Measurements from ENCODE around the gene RGS3.

RGS3 gene

GRCh38 chr9:113588242-113588810 lies 124.8 kb downstream of the RGS3 start:
- no peak overlapping the region for H3K4me3 Mint-ChIP-seq
- H3K36me3 Mint-ChIP-seq (ENCODE audit: low read depth): peaks cover 48% of the 10 kb centered on the region
- H3K4me1 Mint-ChIP-seq (ENCODE audit: low read depth): peaks cover 76% of the 10 kb centered on the region
- H3K9me3 Mint-ChIP-seq: no peaks in the 10 kb centered on the region
- H3K27ac Mint-ChIP-seq: peak overlapping the region; percentile 57
- H3K27me3 Mint-ChIP-seq: no peaks in the 10 kb centered on the region

DNA sequence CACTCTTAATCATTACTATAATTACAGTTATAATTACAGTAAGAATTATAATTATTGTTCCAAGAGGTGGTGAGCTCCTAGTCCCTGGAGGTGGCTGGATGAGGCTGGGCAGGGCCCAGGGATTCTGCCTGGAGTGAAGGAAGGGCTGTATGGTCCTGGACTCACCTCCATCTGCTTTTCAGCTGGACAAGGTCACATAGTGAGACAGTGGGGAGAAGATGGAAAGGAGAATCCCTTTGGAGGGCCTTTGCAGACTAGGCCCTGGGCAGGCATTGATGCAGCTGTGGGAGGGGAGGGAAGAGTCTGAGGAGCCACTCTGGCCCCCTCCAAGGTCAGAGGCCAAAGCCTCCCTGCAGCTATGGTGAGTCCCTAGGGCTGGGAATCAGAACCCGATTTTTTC lies 125.4 kb downstream of the RGS3 start:
- Mint-ChIP-seq H3K9me3 (no peaks in the 10 kb centered on the region), H3K4me1 (ENCODE audit: low read depth) (peaks cover 78% of the 10 kb centered on the region), H3K36me3 (ENCODE audit: low read depth) (peaks cover 44% of the 10 kb centered on the region), H3K27ac (no peak overlapping the region), H3K4me3 (no peak overlapping the region), H3K27me3 (no peaks in the 10 kb centered on the region)

GRCh38 chr9:113589407-113589806 lies 125.9 kb downstream of the RGS3 start:
- peaks cover 40% of the 10 kb centered on the region for H3K36me3 Mint-ChIP-seq (ENCODE audit: low read depth)
- peaks cover 79% of the 10 kb centered on the region for H3K4me1 Mint-ChIP-seq (ENCODE audit: low read depth)
- H3K27ac Mint-ChIP-seq: no peak overlapping the region
- no peak overlapping the region for H3K4me3 Mint-ChIP-seq
- H3K9me3 Mint-ChIP-seq: no peaks in the 10 kb centered on the region
- no peaks in the 10 kb centered on the region for H3K27me3 Mint-ChIP-seq

- Mint-ChIP-seq H3K27me3 (no peaks in the 10 kb centered on the region), H3K4me3 (no peak overlapping the region), H3K27ac (no peak overlapping the region), H3K36me3 (ENCODE audit: low read depth) (peaks cover 35% of the 10 kb centered on the region), H3K4me1 (ENCODE audit: low read depth) (peaks cover 74% of the 10 kb centered on the region), H3K9me3 (no peaks in the 10 kb centered on the region)
These were observed 126.4 kb downstream of the RGS3 start for GRCh38 chr9:113589890-113590289.

DNA sequence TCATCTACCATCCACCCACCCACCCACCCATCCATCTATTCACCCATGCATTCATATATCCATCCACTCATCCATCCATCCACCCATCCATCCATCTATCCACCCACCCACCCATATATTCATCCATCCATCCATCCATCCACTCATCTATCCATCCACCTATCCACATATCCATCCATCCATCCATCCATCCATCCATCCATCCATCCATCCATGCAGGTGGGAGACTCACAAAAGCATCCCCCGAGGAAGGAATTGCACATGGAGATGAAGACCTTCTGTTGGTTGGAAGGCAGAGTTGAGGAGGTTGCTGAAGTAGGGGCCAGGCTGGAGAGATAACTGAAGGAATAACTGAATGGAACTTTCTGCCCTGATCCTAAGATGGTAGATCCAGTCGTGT lies 126.9 kb downstream of the RGS3 start:
- H3K27ac Mint-ChIP-seq: no peak overlapping the region
- peaks cover 35% of the 10 kb centered on the region for H3K36me3 Mint-ChIP-seq (ENCODE audit: low read depth)
- no peaks in the 10 kb centered on the region for H3K27me3 Mint-ChIP-seq
- peaks cover 69% of the 10 kb centered on the region for H3K4me1 Mint-ChIP-seq (ENCODE audit: low read depth)
- no peak overlapping the region for H3K4me3 Mint-ChIP-seq
- H3K9me3 Mint-ChIP-seq: no peaks in the 10 kb centered on the region

- no peak overlapping the region for H3K4me3 Mint-ChIP-seq
- no peaks in the 10 kb centered on the region for H3K27me3 Mint-ChIP-seq
- peaks cover 35% of the 10 kb centered on the region for H3K36me3 Mint-ChIP-seq (ENCODE audit: low read depth)
- H3K9me3 Mint-ChIP-seq: no peaks in the 10 kb centered on the region
- peaks cover 60% of the 10 kb centered on the region for H3K4me1 Mint-ChIP-seq (ENCODE audit: low read depth)
- H3K27ac Mint-ChIP-seq: no peak overlapping the region
These were observed 127.7 kb downstream of the RGS3 start for GRCh38 chr9:113590991-113591898.

DNA sequence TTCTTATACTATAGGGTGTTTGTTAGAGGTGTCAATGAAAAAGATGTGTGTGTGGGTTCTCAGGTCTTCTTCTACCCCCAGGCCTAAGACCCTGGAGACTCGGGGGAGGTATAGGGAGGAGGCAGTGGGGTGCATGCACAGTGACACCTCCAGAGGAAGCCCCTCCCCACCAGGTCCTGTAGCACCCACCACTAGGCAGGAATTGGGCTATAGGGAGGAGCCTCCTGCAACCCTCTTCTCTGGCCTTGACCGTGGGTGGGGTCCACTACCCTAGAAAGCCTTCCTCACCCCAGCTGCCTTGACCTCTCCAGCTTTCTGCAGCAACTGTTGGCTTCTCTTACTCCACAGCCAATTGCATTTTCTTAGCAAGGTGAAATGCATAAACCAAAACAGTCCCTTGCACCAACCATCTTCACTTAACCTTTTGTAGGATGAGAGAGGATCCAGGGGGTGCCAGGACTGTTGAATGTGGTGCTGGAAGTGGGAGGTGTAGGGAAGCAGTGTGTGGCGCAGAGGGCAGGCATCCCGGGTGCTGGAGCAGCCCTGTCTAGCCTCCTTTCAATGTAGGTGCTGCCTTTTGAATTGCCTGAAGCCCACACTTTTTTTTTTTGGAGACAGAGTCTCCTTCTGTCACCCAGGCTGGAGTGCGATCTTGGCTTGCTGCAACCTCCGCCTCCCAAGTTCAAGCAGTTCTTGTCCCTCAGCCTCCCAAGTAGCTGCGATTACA lies 128.5 kb downstream of the RGS3 start:
- Mint-ChIP-seq H3K27ac (peak overlapping the region; percentile 40), H3K4me3 (no peak overlapping the region), H3K9me3 (no peaks in the 10 kb centered on the region), H3K36me3 (ENCODE audit: low read depth) (peaks cover 37% of the 10 kb centered on the region), H3K27me3 (no peaks in the 10 kb centered on the region), H3K4me1 (ENCODE audit: low read depth) (peaks cover 53% of the 10 kb centered on the region)

- Mint-ChIP-seq H3K4me1 (ENCODE audit: low read depth) (peaks cover 48% of the 10 kb centered on the region), H3K36me3 (ENCODE audit: low read depth) (peaks cover 37% of the 10 kb centered on the region), H3K4me3 (no peak overlapping the region)
These were observed 129.5 kb downstream of the RGS3 start for GRCh38 chr9:113592876-113593575.

GRCh38 chr9:113593682-113594281 lies 130.3 kb downstream of the RGS3 start:
- Mint-ChIP-seq H3K4me1 (ENCODE audit: low read depth) (peaks cover 40% of the 10 kb centered on the region), H3K4me3 (no peak overlapping the region), H3K36me3 (ENCODE audit: low read depth) (peaks cover 32% of the 10 kb centered on the region), H3K27me3 (no peaks in the 10 kb centered on the region), H3K27ac (no peak overlapping the region), H3K9me3 (no peaks in the 10 kb centered on the region)

More at GRCh38 chr9:113592876-113593575, 129.5 kb downstream of the RGS3 start:
- Mint-ChIP-seq H3K27me3 (no peaks in the 10 kb centered on the region), H3K9me3 (no peaks in the 10 kb centered on the region), H3K27ac (peak overlapping the region; percentile 53)

GRCh38 chr9:113594484-113595299 lies 131.2 kb downstream of the RGS3 start:
- H3K27me3 Mint-ChIP-seq: no peaks in the 10 kb centered on the region
- H3K27ac Mint-ChIP-seq: no peak overlapping the region
- peaks cover 31% of the 10 kb centered on the region for H3K4me1 Mint-ChIP-seq (ENCODE audit: low read depth)
- H3K9me3 Mint-ChIP-seq: no peaks in the 10 kb centered on the region
- peaks cover 32% of the 10 kb centered on the region for H3K36me3 Mint-ChIP-seq (ENCODE audit: low read depth)
- H3K4me3 Mint-ChIP-seq: no peak overlapping the region

- no peak overlapping the region for H3K4me3 Mint-ChIP-seq
- H3K27ac Mint-ChIP-seq: no peak overlapping the region
- no peaks in the 10 kb centered on the region for H3K9me3 Mint-ChIP-seq
These were observed 133.2 kb downstream of the RGS3 start for GRCh38 chr9:113596616-113597320.

GRCh38 chr9:113597390-113598241 lies 134.1 kb downstream of the RGS3 start:
- Mint-ChIP-seq H3K4me3 (no peak overlapping the region), H3K27ac (no peak overlapping the region), H3K27me3 (no peaks in the 10 kb centered on the region), H3K9me3 (no peaks in the 10 kb centered on the region), H3K36me3 (ENCODE audit: low read depth) (peaks cover 26% of the 10 kb centered on the region), H3K4me1 (ENCODE audit: low read depth) (peaks cover 29% of the 10 kb centered on the region)

More at GRCh38 chr9:113596616-113597320, 133.2 kb downstream of the RGS3 start:
- Mint-ChIP-seq H3K27me3 (no peaks in the 10 kb centered on the region), H3K4me1 (ENCODE audit: low read depth) (peaks cover 29% of the 10 kb centered on the region), H3K36me3 (ENCODE audit: low read depth) (peaks cover 27% of the 10 kb centered on the region)

Data from stimulated activated naive CD8-positive, alpha-beta T cell treated with anti-CD3 and anti-CD28 coated beads, Interleukin-15, Interleukin-2, amounts not matched to agents 100 ng/mL and 50 ng/mL, for 24 hours (primary cell).